Ovary (tissue), 9 donors: ENCODE results near the gene OR10D3. TPM values are rescaled to one million over a fixed set of nuclear protein-coding genes. Genes with fewer than 3 reads are reported as not detected.

Experiments
- DNase-seq, 5 donors: peaks; one replicate each; pipeline ENCODE4 v3.0.0-alpha.2; 2019 to 2020
- H3K27ac ChIP-seq, 2 donors: fragments of 200-600 bp; one replicate each; pipeline versions ENCODE4 v1.5.1 to v1.8.0; 2019 to 2022
- H3K27me3 ChIP-seq: fragments of 200-600 bp; one replicate; pipeline ENCODE4 v1.8.0; 2022
- H3K36me3 ChIP-seq: fragments of 200-600 bp; sonication (generic); one replicate; pipeline ENCODE4 v1.5.1; 2019
- H3K4me1 ChIP-seq: one replicate; pipeline ENCODE4 v1.8.1; 2013; ENCODE audit warnings: mild to moderate bottlenecking, moderate library complexity; ENCODE audit not compliant: insufficient read depth
- H3K4me3 ChIP-seq: fragments of 200-600 bp; sonication (generic); one replicate; pipeline ENCODE4 v1.5.1; 2017
- H3K9me3 ChIP-seq, 2 donors: fragments of 200-600 bp in 1 of 2; sonication (generic) in 1 of 2; one replicate each; pipeline versions ENCODE4 v1.5.1 to v1.8.1; 2013 to 2019; ENCODE audit warnings: mild to moderate bottlenecking in 1 of 2, moderate library complexity in 1 of 2
- EP300 ChIP-seq: sonication (generic); formaldehyde crosslinking; IDR thresholded peaks from one replicate; pipeline ENCODE4 v1.6.1; 2017; ENCODE audit warnings: antibody characterized with exemption
- POLR2A ChIP-seq: fragments of 450-650 bp; IDR thresholded peaks from one replicate; pipeline ENCODE4 v1.6.1; 2017; ENCODE audit warnings: antibody characterized with exemption, mild to moderate bottlenecking, moderate library complexity
- WGBS, 3 donors: extraction: QIAGEN DNeasy Blood & Tissue Kit in 1 of 3; methylation state at CpG; one replicate each; pipeline versions ENCODE4 v1.1.5 to v1.1.7; 2013 to 2017; 5-methylcytosine and 5-hydroxymethylcytosine counted together
- intact Hi-C, 4 donors: fragments of 100-400 bp; cut with DNase I; formaldehyde crosslinking; loops; one replicate each; pipeline versions ENCODE4 v1.11.0 to v1.15.1; 2022 to 2023
- polyA plus RNA-seq, 2 donors: library from polyadenylated mRNA; stranded (reverse); fragments of 200-250 nt in 1 of 2; fragments of 350-450 nt in 1 of 2; fragmentation: Illumina TruSeq in 1 of 2; extraction: RNeasy Lipid Tissue Mini Kit (QIAGEN cat#74804) in 1 of 2; gene quantifications; one replicate each; pipeline ENCODE4 v1.2.3, GENCODE V29; 2013 to 2014
- total RNA-seq, 7 donors: library from RNA; depleted of rRNA in 2 of 7; stranded (reverse); fragments of >200 nt in 2 of 7; fragmentation: NEBNext Ultra II Directional in 3 of 7; extraction: Animal tissue kit (Norgen Biotek cat#: 25700) in 3 of 7; gene quantifications; one replicate each; pipeline versions ENCODE4 v1.1.0 to v1.2.4, GENCODE V29; 2016 to 2023
- TF ChIP-seq, protein P1 (sequence below), 3 donors: fragments of 450-650 bp in 2 of 3; fragments of 200-600 bp in 1 of 3; IDR thresholded peaks; one replicate each; pipeline versions ENCODE4 v1.5.1 to v1.8.0; 2016 to 2022; ENCODE audit warnings: antibody characterized with exemption in 3 of 3, mild to moderate bottlenecking in 1 of 3
- donor health status: DM: no; HTN: no; CAD: no; lungs with moderate emphysema.
- donor health status: DM: no; HTN: no; CAD: no.
- donor health status: Bipolar disorder and iron deficiency.
- donor health status: DM: yes; HTN: yes; CAD: no.
- donor health status: DM: no; HTN: no; CAD: no.
- donor health status: DM: yes; HTN: yes; CAD: no.

OR10D3 gene
- total and polyA plus RNA-seq, 9 donors: not detected

DNA sequence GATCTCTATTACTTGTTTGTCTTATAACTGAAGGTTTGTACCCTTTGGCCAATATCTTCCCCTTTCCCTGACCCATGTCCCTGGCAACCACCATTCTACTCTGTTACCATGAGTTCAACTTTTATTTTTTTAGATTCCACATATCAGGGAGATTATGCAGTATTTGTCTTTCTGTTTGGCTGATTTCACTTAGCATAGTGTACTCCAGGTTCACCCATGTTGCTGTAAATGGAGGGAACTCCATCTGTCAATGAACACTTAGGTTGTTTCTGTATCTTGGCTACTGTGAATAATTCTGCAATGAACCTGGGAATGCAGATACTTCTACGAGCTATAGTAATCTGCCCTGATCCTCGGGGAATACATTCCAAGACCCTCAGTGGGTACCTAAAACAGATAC, 14.9 kb downstream of the OR10D3 start:
- H3K27me3 ChIP-seq: no peaks in the 10 kb centered on the region
- 64 to 89% (median 81%) methylated on average over 2 of the region's 2 CpGs for WGBS, 3 donors
- no peaks in the 10 kb centered on the region for H3K4me1 ChIP-seq
- no peak overlapping the region for H3K4me3 ChIP-seq
- TF ChIP-seq POLR2A (no peak), EP300 (no peak)
- TF ChIP-seq, protein P1, sequence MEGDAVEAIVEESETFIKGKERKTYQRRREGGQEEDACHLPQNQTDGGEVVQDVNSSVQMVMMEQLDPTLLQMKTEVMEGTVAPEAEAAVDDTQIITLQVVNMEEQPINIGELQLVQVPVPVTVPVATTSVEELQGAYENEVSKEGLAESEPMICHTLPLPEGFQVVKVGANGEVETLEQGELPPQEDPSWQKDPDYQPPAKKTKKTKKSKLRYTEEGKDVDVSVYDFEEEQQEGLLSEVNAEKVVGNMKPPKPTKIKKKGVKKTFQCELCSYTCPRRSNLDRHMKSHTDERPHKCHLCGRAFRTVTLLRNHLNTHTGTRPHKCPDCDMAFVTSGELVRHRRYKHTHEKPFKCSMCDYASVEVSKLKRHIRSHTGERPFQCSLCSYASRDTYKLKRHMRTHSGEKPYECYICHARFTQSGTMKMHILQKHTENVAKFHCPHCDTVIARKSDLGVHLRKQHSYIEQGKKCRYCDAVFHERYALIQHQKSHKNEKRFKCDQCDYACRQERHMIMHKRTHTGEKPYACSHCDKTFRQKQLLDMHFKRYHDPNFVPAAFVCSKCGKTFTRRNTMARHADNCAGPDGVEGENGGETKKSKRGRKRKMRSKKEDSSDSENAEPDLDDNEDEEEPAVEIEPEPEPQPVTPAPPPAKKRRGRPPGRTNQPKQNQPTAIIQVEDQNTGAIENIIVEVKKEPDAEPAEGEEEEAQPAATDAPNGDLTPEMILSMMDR (IDR thresholded peaks at IDR 0.05): no peak
- H3K36me3 ChIP-seq: no peaks in the 10 kb centered on the region
- no peak overlapping the region for H3K27ac ChIP-seq
- intact Hi-C loops: no loop called here
- no peak for DNase-seq
- H3K9me3 ChIP-seq: no peaks in the 10 kb centered on the region

DNA sequence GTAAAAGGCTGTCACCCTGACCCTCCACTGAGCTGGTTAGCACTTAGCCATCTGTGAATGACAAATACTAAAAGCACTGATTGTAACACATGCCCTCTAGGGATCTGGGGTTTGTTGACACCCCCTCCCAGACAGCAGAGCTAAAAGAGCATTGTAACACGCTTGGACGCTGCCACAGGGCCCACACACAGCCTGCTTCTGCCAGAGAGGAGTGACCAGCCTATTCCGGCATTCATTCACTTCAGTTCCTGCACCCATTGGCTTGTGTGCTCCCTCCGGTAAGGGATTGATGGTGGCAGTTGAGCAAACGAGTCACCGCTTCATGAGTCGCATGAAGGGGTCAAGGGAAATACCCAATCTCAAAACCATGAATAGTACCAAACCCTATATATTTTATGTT, 15.8 kb downstream of the OR10D3 start:
- intact Hi-C loops: no loop called here

DNA sequence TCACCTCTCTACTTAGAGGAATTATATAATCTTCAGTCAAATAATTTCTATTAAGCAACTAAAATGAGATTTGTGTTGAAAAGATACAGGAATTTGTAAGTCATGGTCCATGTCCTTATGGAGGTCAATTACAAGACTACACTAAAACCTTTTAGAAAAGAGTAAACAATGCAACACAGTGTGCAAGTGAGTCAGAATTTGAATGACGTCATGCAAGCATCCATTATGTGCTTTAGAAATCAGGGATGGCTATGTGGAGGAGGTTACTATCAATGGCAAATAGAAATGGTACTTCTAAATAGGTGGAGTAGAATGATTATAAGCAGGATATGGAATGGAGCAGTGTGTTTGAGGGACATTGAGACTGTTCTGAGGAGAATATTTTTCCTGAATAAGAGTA, 16.6 kb downstream of the OR10D3 start:
- intact Hi-C loops: no loop called here
- WGBS, 3 donors: 59 to 82% (median 60%) methylated on average over 1 of the region's 1 CpG
- no peak for DNase-seq

More for the DNA sequence above, 15.8 kb downstream of the OR10D3 start:
- Histone ChIP-seq H3K27me3 (no peaks in the 10 kb centered on the region), H3K9me3 (no peaks in the 10 kb centered on the region), H3K27ac (no peak overlapping the region), H3K4me1 (no peaks in the 10 kb centered on the region), H3K4me3 (no peak overlapping the region), H3K36me3 (no peaks in the 10 kb centered on the region)
- no peak for DNase-seq
- TF ChIP-seq EP300 (no peak), POLR2A (no peak)
- TF ChIP-seq, protein P1 (IDR thresholded peaks at IDR 0.05): no peak
- 90 to 93% (median 92%) methylated on average over 7 of the region's 7 CpGs for WGBS, 3 donors

DNA sequence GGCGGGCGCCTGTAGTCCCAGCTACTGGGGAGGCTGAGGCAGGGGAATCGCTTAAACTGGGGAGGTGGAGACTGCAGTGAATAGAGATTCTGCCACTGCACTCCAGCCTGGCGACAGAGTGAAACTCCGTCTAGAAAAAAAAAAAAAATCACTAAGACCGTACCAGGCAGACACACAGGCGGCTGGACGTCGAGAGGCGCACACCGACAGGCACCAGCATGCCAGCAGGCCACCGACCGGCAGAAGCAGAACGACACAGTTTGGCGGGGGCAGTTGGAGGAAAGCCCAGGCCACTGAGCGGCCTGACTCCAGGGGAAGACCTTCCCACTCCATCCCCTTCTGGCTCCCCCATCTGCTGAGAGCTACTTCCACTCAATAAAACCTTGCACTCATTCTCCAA, 17.5 kb downstream of the OR10D3 start:
- WGBS, 3 donors: 92 to 94% (median 93%) methylated on average over 16 of the region's 16 CpGs
- no peak for TF ChIP-seq EP300
- TF ChIP-seq, protein P1 (IDR thresholded peaks at IDR 0.05): no peak
- TF ChIP-seq POLR2A: no peak
- no peaks in the 10 kb centered on the region for H3K36me3 ChIP-seq

More for the DNA sequence above, 16.6 kb downstream of the OR10D3 start:
- no peaks in the 10 kb centered on the region for H3K36me3 ChIP-seq
- TF ChIP-seq POLR2A: no peak
- TF ChIP-seq EP300: no peak
- H3K4me1 ChIP-seq: no peaks in the 10 kb centered on the region
- H3K4me3 ChIP-seq: no peak overlapping the region
- H3K9me3 ChIP-seq: no peaks in the 10 kb centered on the region
- H3K27me3 ChIP-seq: no peaks in the 10 kb centered on the region
- no peak overlapping the region for H3K27ac ChIP-seq

DNA sequence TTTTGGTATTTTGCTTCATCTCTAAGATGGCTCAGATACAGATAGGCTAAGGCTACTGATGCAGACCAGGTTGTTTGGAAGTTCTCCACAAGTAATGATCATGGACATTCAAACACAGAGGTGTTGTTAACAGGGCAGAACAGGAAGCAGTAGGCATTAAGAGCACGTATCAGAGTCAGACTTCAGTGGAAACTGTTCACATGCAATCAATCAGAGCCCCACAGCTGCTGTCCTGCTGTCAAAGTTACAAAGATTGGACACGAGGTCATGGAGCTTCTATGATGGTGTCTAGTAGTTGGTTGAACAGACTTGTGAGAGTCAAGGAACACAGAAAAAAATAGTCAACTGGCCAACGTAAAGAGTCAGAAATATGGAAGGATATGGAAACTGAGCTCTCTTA, 19.8 kb downstream of the OR10D3 start:
- H3K9me3 ChIP-seq: no peaks in the 10 kb centered on the region
- no peak for TF ChIP-seq EP300
- TF ChIP-seq POLR2A: no peak
- TF ChIP-seq, protein P1 (IDR thresholded peaks at IDR 0.05): no peak
- no peaks in the 10 kb centered on the region for H3K4me1 ChIP-seq
- intact Hi-C loops: no loop called here
- H3K27ac ChIP-seq: no peak overlapping the region
- no peaks in the 10 kb centered on the region for H3K27me3 ChIP-seq
- no peak overlapping the region for H3K4me3 ChIP-seq
- DNase-seq: no peak
- WGBS, 3 donors: 53 to 59% (median 57%) methylated on average over 3 of the region's 3 CpGs
- H3K36me3 ChIP-seq: no peaks in the 10 kb centered on the region

More for the DNA sequence above, 17.5 kb downstream of the OR10D3 start:
- Histone ChIP-seq H3K27me3 (no peaks in the 10 kb centered on the region), H3K4me1 (no peaks in the 10 kb centered on the region), H3K9me3 (no peaks in the 10 kb centered on the region), H3K27ac (no peak overlapping the region), H3K4me3 (no peak overlapping the region)
- intact Hi-C loops: no loop called here
- no peak for DNase-seq
